Activated B cell treated with CpG ODN at 0.5 μM for 24 hours (primary cell): ENCODE measurements around the gene SLC11A2. TPM values are rescaled to one million over a fixed set of nuclear protein-coding genes. Genes with fewer than 3 reads are reported as not detected.

Experiments used
- ATAC-seq: fragments of 200-7000 bp; cut with Tn5 transposase; one replicate; pipeline ENCODE4 v1.10.0; 2021; ENCODE audit warnings: low read depth, mild to moderate bottlenecking, moderate library complexity
- CTCF ChIA-PET: fragments of 350-600 bp; sonication (Branson Sonifier 250); formaldehyde crosslinking; loops from one replicate; lab custom pipeline; 2021; ENCODE audit warnings: antibody characterized with exemption; lab: Charles Lee
- POLR2A ChIA-PET: fragments of 350-600 bp; sonication (Branson Sonifier 250); formaldehyde crosslinking; loops from one replicate; lab custom pipeline; 2021; ENCODE audit warnings: antibody characterized with exemption; lab: Charles Lee
- DNase-seq: peaks from one replicate; pipeline ENCODE4 v3.0.0; 2022
- H3K27ac Mint-ChIP-seq: one replicate; pipeline ENCODE4 v1.8.0; 2020; ENCODE audit warnings: mixed read lengths
- H3K27me3 Mint-ChIP-seq: one replicate; pipeline ENCODE4 v1.8.0; 2021; ENCODE audit warnings: mixed read lengths
- H3K36me3 Mint-ChIP-seq: one replicate; pipeline ENCODE4 v1.8.0; 2021; ENCODE audit warnings: low read depth, mixed read lengths
- H3K4me1 Mint-ChIP-seq: one replicate; pipeline ENCODE4 v1.8.0; 2021; ENCODE audit warnings: mixed read lengths
- H3K4me3 Mint-ChIP-seq: one replicate; pipeline ENCODE4 v1.8.0; 2020; ENCODE audit warnings: mild to moderate bottlenecking, mixed read lengths
- H3K9me3 Mint-ChIP-seq: one replicate; pipeline ENCODE4 v1.8.0; 2020; ENCODE audit warnings: mixed read lengths
- CTCF ChIP-seq: fragments of 200-600 bp; IDR thresholded peaks from one replicate; pipeline ENCODE4 v1.8.0; 2022; ENCODE audit warnings: antibody characterized with exemption, mild to moderate bottlenecking
- intact Hi-C: fragments of 100-400 bp; cut with micrococcal nuclease; formaldehyde crosslinking; loops from one replicate; pipeline ENCODE4 v1.15.1; 2024
- total RNA-seq: library from RNA; stranded (reverse); gene quantifications from 2 replicates; pipeline ENCODE4 v1.2.3, GENCODE V29; 2022

Gene SLC11A2
- total RNA-seq, 1 donor from 2014 or later: 44.6 TPM

- DNase-seq: no peak
- H3K36me3 Mint-ChIP-seq: peaks cover 74% of the 10 kb centered on the region
- ChIA-PET CTCF (no interaction called here), POLR2A (interaction anchor here (1.2 kb wide), 1 partner anchor 16 kb away, joined by 4 read pairs; the partner anchor contains the start of gene CSRNP2)
- no peaks in the 10 kb centered on the region for H3K9me3 Mint-ChIP-seq
- intact Hi-C loops: no loop called here
- no peak overlapping the region for H3K4me3 Mint-ChIP-seq
- no peaks in the 10 kb centered on the region for H3K4me1 Mint-ChIP-seq
- H3K27ac Mint-ChIP-seq: no peak overlapping the region
- no peak for ATAC-seq
- no peak for TF ChIP-seq CTCF
- no peaks in the 10 kb centered on the region for H3K27me3 Mint-ChIP-seq
These were observed 41.0 kb upstream of the SLC11A2 start for GRCh38 chr12:51067229-51067628.

GRCh38 chr12:51065530-51065929 lies 39.3 kb upstream of the SLC11A2 start:
- Mint-ChIP-seq H3K9me3 (no peaks in the 10 kb centered on the region), H3K27ac (no peak overlapping the region), H3K4me1 (no peaks in the 10 kb centered on the region), H3K27me3 (no peaks in the 10 kb centered on the region), H3K4me3 (no peak overlapping the region), H3K36me3 (peaks cover 77% of the 10 kb centered on the region)
- intact Hi-C loops: no loop called here
- CTCF ChIA-PET: no interaction called here
- no peak for TF ChIP-seq CTCF
- POLR2A ChIA-PET: no interaction called here
- ATAC-seq (no peak), DNase-seq (no peak)

- ATAC-seq (no peak), DNase-seq (no peak)
- no peak overlapping the region for H3K4me3 Mint-ChIP-seq
- H3K27ac Mint-ChIP-seq: no peak overlapping the region
- TF ChIP-seq CTCF: no peak
- no peaks in the 10 kb centered on the region for H3K9me3 Mint-ChIP-seq
- H3K4me1 Mint-ChIP-seq: no peaks in the 10 kb centered on the region
- H3K27me3 Mint-ChIP-seq: no peaks in the 10 kb centered on the region
- intact Hi-C loops: no loop called here
- POLR2A ChIA-PET: no interaction called here
- CTCF ChIA-PET: no interaction called here
- peaks cover 88% of the 10 kb centered on the region for H3K36me3 Mint-ChIP-seq
These were observed 36.6 kb upstream of the SLC11A2 start for GRCh38 chr12:51062631-51063397.

- H3K27me3 Mint-ChIP-seq: no peaks in the 10 kb centered on the region
- H3K36me3 Mint-ChIP-seq: peaks cover 84% of the 10 kb centered on the region
- no peaks in the 10 kb centered on the region for H3K9me3 Mint-ChIP-seq
- no peak for TF ChIP-seq CTCF
- ChIA-PET POLR2A (no interaction called here), CTCF (no interaction called here)
- intact Hi-C loops: no loop called here
- DNase-seq (no peak), ATAC-seq (no peak)
- no peaks in the 10 kb centered on the region for H3K4me1 Mint-ChIP-seq
- H3K27ac Mint-ChIP-seq: no peak overlapping the region
- H3K4me3 Mint-ChIP-seq: no peak overlapping the region
These were observed 32.9 kb upstream of the SLC11A2 start for GRCh38 chr12:51059086-51059485.

- intact Hi-C loops: no loop called here
- CTCF ChIA-PET: no interaction called here
- ATAC-seq (no peak), DNase-seq (no peak)
- no peak for TF ChIP-seq CTCF
- no peak overlapping the region for H3K27ac Mint-ChIP-seq
- no peak overlapping the region for H3K4me3 Mint-ChIP-seq
- H3K4me1 Mint-ChIP-seq: no peaks in the 10 kb centered on the region
- H3K9me3 Mint-ChIP-seq: no peaks in the 10 kb centered on the region
- H3K27me3 Mint-ChIP-seq: no peaks in the 10 kb centered on the region
- POLR2A ChIA-PET: no interaction called here
- peaks cover 79% of the 10 kb centered on the region for H3K36me3 Mint-ChIP-seq
These were observed 30.1 kb upstream of the SLC11A2 start for GRCh38 chr12:51056242-51056641.
